Measurements from ENCODE around the gene SH3TC1.

Gene SH3TC1

GRCh38 chr4:8182858-8183725, 16.0 kb upstream of the SH3TC1 start:
- H3K4me3 ChIP-seq (ENCODE audit: control insufficient read depth, low read depth, low read length), result no peak overlapping the region
- TF ChIP-seq, protein P1, sequence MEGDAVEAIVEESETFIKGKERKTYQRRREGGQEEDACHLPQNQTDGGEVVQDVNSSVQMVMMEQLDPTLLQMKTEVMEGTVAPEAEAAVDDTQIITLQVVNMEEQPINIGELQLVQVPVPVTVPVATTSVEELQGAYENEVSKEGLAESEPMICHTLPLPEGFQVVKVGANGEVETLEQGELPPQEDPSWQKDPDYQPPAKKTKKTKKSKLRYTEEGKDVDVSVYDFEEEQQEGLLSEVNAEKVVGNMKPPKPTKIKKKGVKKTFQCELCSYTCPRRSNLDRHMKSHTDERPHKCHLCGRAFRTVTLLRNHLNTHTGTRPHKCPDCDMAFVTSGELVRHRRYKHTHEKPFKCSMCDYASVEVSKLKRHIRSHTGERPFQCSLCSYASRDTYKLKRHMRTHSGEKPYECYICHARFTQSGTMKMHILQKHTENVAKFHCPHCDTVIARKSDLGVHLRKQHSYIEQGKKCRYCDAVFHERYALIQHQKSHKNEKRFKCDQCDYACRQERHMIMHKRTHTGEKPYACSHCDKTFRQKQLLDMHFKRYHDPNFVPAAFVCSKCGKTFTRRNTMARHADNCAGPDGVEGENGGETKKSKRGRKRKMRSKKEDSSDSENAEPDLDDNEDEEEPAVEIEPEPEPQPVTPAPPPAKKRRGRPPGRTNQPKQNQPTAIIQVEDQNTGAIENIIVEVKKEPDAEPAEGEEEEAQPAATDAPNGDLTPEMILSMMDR (conservative IDR thresholded peaks at IDR 0.05; ENCODE audit: control insufficient read depth, insufficient read depth, low read depth, low read length), result no peak
- DNase-seq (ENCODE audit: low read depth), result peak; percentile 95

GRCh38 chr4:8184061-8184460, 15.0 kb upstream of the SH3TC1 start:
- peak; percentile 51 for DNase-seq (ENCODE audit: low read depth)
- TF ChIP-seq, protein P1 (conservative IDR thresholded peaks at IDR 0.05; ENCODE audit: control insufficient read depth, insufficient read depth, low read depth, low read length), result no peak
- H3K4me3 ChIP-seq (ENCODE audit: control insufficient read depth, low read depth, low read length), result no peak overlapping the region

DNA sequence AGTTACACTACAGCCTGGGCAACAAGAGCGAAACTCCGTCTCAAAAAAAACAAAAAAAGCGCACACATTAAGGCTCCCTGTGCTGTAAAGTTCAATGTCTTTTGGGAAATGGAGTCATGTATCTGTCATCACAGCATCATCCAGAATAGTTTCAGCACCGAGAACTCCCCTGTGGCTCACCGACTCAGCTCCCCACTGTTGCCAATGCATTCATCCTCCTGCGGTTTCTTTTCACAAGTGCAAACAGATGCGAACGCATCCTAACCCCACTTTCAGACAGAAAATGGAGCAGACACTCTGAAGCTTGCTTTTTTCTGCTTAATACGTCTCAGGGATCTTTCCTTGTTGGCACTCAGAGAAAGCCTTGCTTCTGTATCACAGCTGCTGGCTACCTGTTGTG, 13.8 kb upstream of the SH3TC1 start:
- no peak overlapping the region for H3K4me3 ChIP-seq (ENCODE audit: control insufficient read depth, low read depth, low read length)
- DNase-seq (ENCODE audit: low read depth), result peak; percentile 99
- TF ChIP-seq, protein P1 (conservative IDR thresholded peaks at IDR 0.05; ENCODE audit: control insufficient read depth, insufficient read depth, low read depth, low read length), result no peak

- H3K4me3 ChIP-seq (ENCODE audit: control insufficient read depth, low read depth, low read length), result no peak overlapping the region
- peak; percentile 41 for DNase-seq (ENCODE audit: low read depth)
- TF ChIP-seq, protein P1 (conservative IDR thresholded peaks at IDR 0.05; ENCODE audit: control insufficient read depth, insufficient read depth, low read depth, low read length), result no peak
Observed at GRCh38 chr4:8185930-8186329, 13.2 kb upstream of the SH3TC1 start.

GRCh38 chr4:8188085-8188484, 11.0 kb upstream of the SH3TC1 start:
- DNase-seq (ENCODE audit: low read depth), result peak; percentile 34
- no peak overlapping the region for H3K4me3 ChIP-seq (ENCODE audit: control insufficient read depth, low read depth, low read length)
- TF ChIP-seq, protein P1 (conservative IDR thresholded peaks at IDR 0.05; ENCODE audit: control insufficient read depth, insufficient read depth, low read depth, low read length), result no peak

- no peak overlapping the region for H3K4me3 ChIP-seq (ENCODE audit: control insufficient read depth, low read depth, low read length)
- DNase-seq (ENCODE audit: low read depth), result no peak
- TF ChIP-seq, protein P1 (conservative IDR thresholded peaks at IDR 0.05; ENCODE audit: control insufficient read depth, insufficient read depth, low read depth, low read length), result no peak
Observed at GRCh38 chr4:8188743-8189550, 10.1 kb upstream of the SH3TC1 start.

All from fibroblast of mammary gland (primary cell).